Stimulated activated CD4-positive, alpha-beta T cell treated with anti-CD3 and anti-CD28 coated beads, TNF-alpha, amount 100 ng/mL, for 24 hours (primary cell): ENCODE results near the gene PRRG2.

Experiments used
- DNase-seq, 3 experiments: peaks; one replicate each; pipeline ENCODE4 v3.0.0-alpha.2; 2020; ENCODE audit warnings: low read depth in 3 of 3

PRRG2 gene

DNA sequence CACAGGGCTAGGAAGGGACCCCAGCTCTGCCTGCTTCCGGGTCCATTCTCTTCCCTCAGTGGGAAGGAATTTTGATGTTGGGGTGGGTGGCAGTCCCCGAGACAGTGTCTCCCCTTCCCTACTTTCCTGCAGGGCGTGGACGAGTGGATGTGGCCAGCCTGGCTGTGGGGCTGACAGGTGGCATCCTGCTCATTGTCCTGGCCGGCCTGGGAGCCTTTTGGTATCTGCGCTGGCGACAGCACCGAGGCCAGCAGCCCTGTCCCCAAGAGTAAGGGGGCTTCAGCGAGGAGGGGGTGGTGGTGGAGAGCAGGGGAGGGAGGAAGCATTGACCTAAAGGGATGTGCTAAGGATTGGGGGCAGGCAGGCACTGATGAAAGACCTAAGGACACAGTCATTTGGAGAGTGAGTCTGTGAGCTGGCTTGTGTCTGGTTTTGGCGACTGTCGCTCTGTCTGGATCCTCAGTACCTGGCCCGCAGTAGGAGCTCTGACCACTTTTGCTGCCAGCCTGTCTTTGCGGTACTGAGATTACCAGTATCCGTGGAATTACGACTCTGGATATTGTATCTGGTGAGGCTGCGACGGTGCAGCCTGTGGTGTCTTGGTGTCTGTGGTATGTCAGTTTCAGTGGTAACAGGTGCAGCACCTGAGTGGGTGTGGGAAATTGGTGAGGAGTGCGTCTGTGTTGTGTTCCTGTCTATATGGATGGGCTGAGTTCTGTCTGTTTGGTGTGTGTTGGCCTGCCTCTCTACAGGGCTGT lies 7.4 kb downstream of the PRRG2 start:
- peak in 1 of 3 experiments; percentile 50 for DNase-seq

- no peak for DNase-seq
Observed at GRCh38 chr19:49589502-49589905, 8.4 kb downstream of the PRRG2 start.

DNA sequence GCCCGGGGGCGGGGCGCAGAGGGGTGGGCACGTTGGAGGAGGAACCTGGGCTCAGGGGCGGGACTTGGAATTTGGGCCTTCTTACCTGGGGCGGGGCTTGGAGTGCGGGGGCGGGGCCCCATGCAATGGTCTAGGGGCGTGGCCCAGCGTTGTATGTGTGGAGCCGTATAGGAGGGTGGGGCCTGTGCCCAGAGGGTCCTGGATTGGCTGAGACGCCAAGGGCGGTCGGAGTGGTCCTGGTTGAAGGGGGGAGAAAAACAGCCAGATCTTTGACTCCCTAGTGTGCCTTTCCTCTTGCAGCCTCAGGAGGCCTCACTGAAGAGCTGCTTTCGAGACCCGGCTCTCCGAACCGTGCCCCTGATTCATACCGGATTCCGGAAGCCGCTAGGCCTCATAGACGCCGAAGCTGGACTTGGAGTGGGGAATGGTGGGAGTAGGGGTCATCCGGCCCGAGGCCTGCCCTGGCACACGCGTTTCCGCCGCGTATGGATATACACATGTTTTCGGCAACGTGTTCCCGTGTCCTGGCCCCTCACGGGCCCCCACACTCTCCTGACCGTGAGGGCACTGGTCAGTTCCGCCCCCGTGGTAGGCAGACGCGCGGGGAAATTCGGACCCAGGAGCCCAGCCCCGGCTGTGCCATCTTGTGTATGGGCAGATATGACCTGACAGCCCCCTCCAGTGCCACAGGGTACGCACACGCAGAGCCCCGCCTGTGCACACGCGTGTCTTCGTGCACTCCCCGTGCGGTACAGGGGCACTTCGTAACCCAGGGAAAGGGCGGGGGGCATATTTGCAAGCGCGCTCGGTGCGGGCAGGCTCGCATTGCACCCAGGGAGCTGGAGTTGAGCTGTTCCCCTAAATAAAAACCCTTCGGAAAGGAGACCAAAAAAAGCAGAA lies 9.2 kb downstream of the PRRG2 start:
- DNase-seq = peak; percentile 78 to 94 (median 80)

GRCh38 chr19:49590971-49591730 lies 10.0 kb downstream of the PRRG2 start, which contains the start of gene PRR12:
Gene PRR12, plus strand, starts transcription at chr19:49591182. Its CDS starts 473 bp downstream, at chr19:49591655.
- peak in 2 of 3 experiments; percentile 60 to 71 for DNase-seq

DNA sequence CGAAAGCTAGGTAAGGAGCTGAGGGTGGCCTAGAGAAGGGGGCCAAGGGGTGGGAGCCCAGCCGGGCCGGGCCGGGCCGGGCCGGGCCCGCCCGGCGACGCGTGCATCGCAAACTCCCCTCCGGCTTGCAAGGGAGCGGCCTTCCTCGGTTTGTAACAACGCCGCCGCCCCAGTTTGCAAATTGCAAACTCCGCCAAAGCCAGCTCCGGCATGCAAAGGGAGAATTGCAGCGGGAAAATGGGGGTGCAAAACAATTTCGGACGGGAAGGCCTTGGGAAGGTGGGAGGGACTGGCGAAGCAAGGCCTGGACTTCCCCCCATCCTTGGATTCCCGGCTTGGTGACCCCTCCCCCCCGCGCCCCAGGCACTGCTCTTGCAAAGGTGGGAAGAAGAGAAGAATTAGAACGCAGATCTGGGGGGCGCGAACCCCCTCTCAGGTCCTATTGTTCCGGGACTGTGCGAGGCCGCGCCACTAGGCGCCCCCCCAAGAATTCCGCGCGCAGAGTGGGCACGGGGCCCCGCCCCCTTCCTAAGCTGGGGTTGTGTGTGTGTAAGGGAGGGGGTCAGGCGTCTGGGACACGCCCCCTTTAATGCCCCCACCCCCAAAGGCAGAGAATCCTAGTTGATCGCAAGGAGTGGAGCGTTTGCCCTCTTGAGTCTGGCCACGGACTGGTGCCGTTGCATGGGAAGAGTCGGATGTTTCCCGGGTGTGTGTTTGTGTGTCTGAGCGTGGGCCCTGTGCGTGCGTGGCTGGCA lies 10.8 kb downstream of the PRRG2 start:
- DNase-seq = peak in 1 of 3 experiments; percentile 43

DNA sequence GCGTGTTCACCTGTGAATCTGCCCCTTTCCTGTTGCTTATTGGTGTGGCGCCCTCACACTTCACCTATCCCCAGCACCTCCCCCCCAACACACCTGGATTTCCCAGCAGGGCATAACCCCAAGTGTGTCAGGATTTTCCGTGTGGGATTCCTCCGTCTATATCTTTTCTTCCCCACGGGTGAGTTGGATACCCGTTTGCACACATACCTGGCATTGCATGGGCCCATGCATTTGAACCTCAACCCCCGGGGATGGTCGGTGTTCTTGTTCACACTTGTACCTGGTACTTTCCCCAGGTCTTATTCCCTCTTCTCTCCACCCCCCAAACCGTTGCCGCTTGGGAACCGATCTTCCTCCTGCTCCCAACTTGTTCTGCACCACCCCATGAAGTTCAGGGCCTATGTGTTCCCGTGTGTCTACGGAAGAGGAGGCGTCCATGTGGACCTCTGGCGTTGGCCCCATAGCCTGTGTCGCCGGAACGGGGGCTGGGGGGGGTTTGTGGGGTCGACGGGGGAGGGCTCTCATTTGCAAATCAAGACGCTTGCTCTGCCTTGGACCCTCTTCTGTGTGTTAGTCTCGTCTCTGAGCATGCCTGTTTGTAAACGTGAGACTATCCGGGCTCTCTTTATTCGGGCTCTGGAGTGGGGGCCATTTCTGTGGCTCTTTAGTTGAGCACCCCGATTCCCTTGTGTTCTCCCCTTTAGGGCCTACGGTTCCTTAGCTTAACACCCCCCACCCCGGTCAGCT lies 11.5 kb downstream of the PRRG2 start:
- DNase-seq = no peak

- peak; percentile 88 to 95 (median 88) for DNase-seq
Observed at GRCh38 chr19:49593233-49594113, 12.4 kb downstream of the PRRG2 start.

- no peak for DNase-seq
Observed at GRCh38 chr19:49594157-49594992, 13.3 kb downstream of the PRRG2 start.

DNA sequence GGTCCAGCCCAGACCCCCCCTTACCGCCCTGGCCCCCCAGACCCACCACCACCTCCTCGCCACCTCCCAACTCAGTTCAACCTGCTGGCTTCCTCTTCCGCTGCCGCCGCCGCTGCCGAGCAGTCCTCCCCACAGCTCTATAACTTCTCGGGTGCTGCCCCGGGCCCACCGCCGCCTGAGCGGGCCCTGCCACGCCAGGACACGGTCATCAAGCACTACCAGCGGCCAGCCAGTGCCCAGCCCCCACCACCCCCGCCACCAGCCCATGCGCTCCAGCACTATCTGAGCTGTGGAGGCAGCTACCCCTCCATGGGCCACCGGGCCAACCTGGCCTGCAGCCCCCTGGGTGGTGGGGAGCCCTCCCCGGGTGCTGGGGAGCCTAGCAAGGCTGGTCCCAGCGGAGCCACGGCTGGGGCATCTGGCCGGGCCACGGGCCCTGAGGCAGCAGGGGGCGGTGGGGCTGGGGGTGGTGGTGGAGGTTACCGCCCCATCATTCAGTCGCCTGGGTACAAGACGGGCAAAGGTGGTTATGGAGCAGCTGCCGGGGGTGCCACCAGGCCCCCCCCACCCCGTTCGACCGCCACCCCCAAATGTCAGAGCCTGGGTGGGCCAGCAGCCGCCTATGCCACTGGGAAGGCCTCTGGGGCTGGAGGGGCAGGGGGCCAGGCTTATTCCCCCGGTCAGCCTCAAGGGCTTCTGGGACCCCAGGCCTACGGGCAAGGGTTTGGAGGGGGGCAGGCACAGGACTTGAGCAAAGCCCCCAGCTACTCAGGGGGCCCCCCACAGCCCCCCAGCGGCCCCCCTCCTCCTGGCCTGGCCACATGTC lies 14.1 kb downstream of the PRRG2 start:
- DNase-seq = no peak

DNA sequence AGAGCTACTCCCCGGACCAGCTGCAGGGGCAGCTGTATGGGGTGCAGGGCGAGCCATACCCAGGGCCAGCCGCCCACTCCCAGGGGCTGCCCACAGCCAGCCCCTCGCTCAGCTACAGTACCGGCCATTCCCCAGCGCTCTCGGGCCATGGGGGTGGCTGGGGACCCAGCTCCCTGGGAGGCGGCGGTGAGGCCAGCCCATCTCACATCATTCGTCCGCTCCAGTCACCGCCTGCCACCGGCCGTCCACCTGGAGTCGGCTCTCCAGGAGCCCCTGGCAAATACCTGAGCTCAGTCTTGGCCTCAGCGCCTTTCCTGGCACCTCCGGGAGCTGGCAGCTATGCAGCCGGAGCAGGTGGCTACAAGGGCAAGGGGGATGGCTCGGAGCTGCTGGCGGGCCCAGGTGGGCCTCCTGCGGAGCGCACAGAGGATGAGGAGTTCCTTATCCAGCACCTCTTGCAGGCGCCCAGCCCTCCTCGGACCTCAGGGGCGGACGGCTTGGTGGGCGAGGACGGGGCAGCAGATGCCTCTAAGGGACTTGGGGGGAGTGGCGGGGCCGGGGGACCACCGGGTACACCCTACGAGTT lies 14.8 kb downstream of the PRRG2 start:
- no peak for DNase-seq

GRCh38 chr19:49596407-49596806 lies 15.3 kb downstream of the PRRG2 start:
- no peak for DNase-seq

DNA sequence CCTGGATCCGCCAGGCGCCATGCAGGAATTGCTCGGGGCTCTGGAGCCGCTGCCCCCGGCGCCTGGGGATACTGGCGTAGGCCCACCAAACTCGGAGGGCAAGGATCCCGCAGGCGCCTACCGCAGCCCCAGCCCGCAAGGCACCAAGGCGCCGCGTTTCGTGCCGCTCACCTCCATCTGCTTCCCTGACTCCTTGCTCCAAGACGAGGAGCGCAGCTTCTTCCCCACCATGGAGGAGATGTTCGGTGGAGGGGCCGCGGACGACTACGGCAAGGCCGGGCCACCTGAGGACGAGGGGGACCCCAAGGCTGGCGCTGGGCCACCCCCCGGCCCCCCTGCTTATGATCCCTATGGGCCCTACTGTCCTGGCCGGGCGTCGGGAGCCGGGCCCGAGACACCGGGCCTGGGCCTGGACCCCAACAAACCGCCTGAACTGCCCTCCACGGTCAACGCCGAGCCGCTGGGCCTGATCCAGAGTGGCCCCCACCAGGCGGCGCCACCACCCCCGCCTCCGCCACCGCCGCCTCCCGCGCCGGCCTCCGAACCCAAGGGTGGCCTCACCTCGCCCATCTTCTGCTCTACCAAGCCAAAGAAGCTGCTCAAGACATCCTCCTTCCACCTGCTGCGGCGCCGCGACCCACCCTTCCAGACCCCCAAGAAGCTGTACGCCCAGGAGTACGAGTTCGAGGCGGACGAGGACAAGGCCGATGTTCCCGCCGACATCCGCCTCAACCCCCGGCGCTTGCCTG lies 16.0 kb downstream of the PRRG2 start:
- DNase-seq = no peak

DNA sequence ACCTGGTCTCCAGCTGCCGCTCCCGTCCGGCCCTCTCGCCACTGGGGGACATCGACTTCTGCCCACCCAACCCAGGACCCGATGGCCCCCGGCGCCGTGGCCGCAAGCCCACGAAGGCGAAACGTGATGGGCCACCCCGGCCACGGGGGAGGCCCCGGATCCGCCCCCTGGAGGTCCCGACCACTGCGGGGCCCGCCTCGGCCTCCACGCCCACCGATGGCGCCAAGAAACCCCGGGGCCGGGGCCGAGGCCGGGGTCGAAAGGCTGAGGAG lies 16.5 kb downstream of the PRRG2 start:
- DNase-seq = no peak

- no peak for DNase-seq
Observed at GRCh38 chr19:49599378-49600295, 18.5 kb downstream of the PRRG2 start.

- no peak for DNase-seq
Observed at GRCh38 chr19:49601482-49602038, 20.4 kb downstream of the PRRG2 start.
